GM12878 (cell line): ENCODE data around the gene TIPRL. TPM values are rescaled to one million over a fixed set of nuclear protein-coding genes. Genes with fewer than 3 reads are reported as not detected.

Experiments used
- CBX5 ChIP-seq: sonication (generic); IDR thresholded peaks from 2 replicates; pipeline ENCODE4 v1.6.1; 2016; ENCODE audit warnings: low read depth, moderate library complexity, mild to moderate bottlenecking, inconsistent platforms
- EP300 ChIP-seq, 2 experiments: fragments of 150-350 bp in 1 of 2; IDR thresholded peaks; 2 replicates each; pipeline ENCODE4 v1.6.1; 2011 to 2012; ENCODE audit warnings: low read depth in 2 of 2, low read length in 2 of 2, borderline replicate concordance in 1 of 2, improper control_type of control experiment in 1 of 2, inconsistent platforms in 1 of 2; ENCODE audit not compliant: control insufficient read depth in 1 of 2
- HCFC1 ChIP-seq: fragments of 150-350 bp; IDR thresholded peaks from 2 replicates; pipeline ENCODE4 v1.6.1; 2014; ENCODE audit warnings: low read length
- IRF4 ChIP-seq: IDR thresholded peaks from 2 replicates; pipeline ENCODE4 v1.6.1; 2011; ENCODE audit warnings: low read depth, low read length
- KLF5 ChIP-seq: fragments of 450-650 bp; IDR thresholded peaks from 2 replicates; pipeline ENCODE4 v1.6.1; 2014; ENCODE audit warnings: mild to moderate bottlenecking; ENCODE audit not compliant: partially characterized antibody
- MEF2B ChIP-seq: fragments of 450-650 bp; IDR thresholded peaks from 2 replicates; pipeline ENCODE4 v1.6.1; 2018; ENCODE audit warnings: mild to moderate bottlenecking, moderate library complexity; ENCODE audit not compliant: partially characterized antibody, poor library complexity, severe bottlenecking
- NFIC ChIP-seq: IDR thresholded peaks from 2 replicates; pipeline ENCODE4 v1.6.1; 2012; ENCODE audit warnings: low read depth, mild to moderate bottlenecking, inconsistent platforms, low read length, moderate library complexity
- polyA plus RNA-seq, 11 experiments: library from polyadenylated mRNA; depleted of rRNA in 4 of 11; unstranded in 6 of 11; stranded (reverse) in 5 of 11; fragments of >200 nt; fragmentation: Nextera tagmentation in 4 of 11; fragmentation: Illumina TruSeq in 1 of 11; extraction: Ambion mirVana in 4 of 11; extraction: Trizol in 1 of 11; gene quantifications; 1 replicate in 1 of 11; 2 replicates in 10 of 11; pipeline versions ENCODE4 v1.2.1 to v1.2.3, GENCODE V29; 2011 to 2016; ENCODE audit warnings: inconsistent platforms in 2 of 11, missing spikeins in 2 of 11, low read depth in 1 of 11
- total RNA-seq, 4 experiments: library from RNA; depleted of rRNA in 3 of 4; stranded (reverse); fragments of >200 nt in 3 of 4; fragmentation: Illumina TruSeq in 1 of 4; extraction: Trizol in 1 of 4; gene quantifications; 2 replicates each; pipeline versions ENCODE4 v1.2.1 to v1.2.3, GENCODE V29; 2013 to 2021
- TF ChIP-seq, protein P1 (sequence below): fragments of 450-650 bp; IDR thresholded peaks from 2 replicates; pipeline ENCODE4 v1.6.1; 2017; ENCODE audit warnings: mild to moderate bottlenecking, moderate library complexity
- TF ChIP-seq, protein P2 (sequence below): fragments of 450-650 bp; formaldehyde crosslinking; IDR thresholded peaks from 2 replicates; pipeline ENCODE4 v1.5.0; 2022; ENCODE audit warnings: mild to moderate bottlenecking, missing genetic modification characterization
- TF ChIP-seq, protein P3 (sequence below): IDR thresholded peaks from 2 replicates; pipeline ENCODE4 v1.6.1; 2012; ENCODE audit warnings: mild to moderate bottlenecking, low read depth, low read length
- TF ChIP-seq, protein P4 (sequence below): fragments of 450-650 bp; IDR thresholded peaks from 2 replicates; pipeline ENCODE4 v1.6.1; 2014; ENCODE audit warnings: mild to moderate bottlenecking

Gene TIPRL
- total and polyA plus RNA-seq, 10 of the 15 experiments (the other 5 are each of a cell fraction or from before 2014, with no cell fraction given), result 36.4 to 72.1 (median 49.9) TPM

DNA sequence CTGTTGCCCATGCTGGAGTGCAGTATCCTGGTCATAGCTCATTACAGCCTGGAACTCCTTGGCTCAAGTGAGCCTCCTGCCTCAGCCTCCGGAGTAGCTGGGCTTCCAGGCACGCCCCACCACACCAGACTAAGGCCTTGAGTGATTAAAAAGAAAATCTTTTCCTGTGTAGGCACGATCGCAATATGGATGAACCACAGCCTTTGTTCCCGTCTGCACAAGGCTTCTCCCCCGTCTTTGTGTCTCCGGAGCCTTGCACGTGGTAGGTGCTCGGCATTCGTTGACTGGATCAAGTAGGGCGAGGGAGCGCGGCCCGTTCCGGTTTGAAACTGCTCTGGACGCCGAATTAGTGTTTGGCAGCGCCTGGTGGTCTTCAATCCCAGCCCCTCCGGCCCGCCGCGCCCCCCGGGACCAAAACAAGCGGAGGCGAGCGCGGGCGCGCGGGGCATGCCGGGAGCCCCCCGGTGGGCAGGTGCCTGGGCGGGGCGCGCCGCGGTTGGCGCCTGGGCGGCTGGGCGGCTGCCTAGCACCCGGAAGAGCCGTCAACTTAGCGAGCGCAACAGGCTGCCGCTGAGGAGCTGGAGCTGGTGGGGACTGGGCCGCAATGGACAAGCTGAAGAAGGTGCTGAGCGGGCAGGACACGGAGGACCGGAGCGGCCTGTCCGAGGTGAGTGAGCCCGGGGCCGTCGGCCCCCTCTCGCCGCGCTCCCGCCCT, 46.9 kb downstream of the TIPRL start, which contains the start of gene SFT2D2 (continued):
- TF ChIP-seq, protein P1, sequence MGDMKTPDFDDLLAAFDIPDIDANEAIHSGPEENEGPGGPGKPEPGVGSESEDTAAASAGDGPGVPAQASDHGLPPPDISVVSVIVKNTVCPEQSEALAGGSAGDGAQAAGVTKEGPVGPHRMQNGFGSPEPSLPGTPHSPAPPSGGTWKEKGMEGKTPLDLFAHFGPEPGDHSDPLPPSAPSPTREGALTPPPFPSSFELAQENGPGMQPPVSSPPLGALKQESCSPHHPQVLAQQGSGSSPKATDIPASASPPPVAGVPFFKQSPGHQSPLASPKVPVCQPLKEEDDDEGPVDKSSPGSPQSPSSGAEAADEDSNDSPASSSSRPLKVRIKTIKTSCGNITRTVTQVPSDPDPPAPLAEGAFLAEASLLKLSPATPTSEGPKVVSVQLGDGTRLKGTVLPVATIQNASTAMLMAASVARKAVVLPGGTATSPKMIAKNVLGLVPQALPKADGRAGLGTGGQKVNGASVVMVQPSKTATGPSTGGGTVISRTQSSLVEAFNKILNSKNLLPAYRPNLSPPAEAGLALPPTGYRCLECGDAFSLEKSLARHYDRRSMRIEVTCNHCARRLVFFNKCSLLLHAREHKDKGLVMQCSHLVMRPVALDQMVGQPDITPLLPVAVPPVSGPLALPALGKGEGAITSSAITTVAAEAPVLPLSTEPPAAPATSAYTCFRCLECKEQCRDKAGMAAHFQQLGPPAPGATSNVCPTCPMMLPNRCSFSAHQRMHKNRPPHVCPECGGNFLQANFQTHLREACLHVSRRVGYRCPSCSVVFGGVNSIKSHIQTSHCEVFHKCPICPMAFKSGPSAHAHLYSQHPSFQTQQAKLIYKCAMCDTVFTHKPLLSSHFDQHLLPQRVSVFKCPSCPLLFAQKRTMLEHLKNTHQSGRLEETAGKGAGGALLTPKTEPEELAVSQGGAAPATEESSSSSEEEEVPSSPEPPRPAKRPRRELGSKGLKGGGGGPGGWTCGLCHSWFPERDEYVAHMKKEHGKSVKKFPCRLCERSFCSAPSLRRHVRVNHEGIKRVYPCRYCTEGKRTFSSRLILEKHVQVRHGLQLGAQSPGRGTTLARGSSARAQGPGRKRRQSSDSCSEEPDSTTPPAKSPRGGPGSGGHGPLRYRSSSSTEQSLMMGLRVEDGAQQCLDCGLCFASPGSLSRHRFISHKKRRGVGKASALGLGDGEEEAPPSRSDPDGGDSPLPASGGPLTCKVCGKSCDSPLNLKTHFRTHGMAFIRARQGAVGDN, result peak; percentile 100
- TF ChIP-seq NFIC, result no peak
- TF ChIP-seq, protein P2, sequence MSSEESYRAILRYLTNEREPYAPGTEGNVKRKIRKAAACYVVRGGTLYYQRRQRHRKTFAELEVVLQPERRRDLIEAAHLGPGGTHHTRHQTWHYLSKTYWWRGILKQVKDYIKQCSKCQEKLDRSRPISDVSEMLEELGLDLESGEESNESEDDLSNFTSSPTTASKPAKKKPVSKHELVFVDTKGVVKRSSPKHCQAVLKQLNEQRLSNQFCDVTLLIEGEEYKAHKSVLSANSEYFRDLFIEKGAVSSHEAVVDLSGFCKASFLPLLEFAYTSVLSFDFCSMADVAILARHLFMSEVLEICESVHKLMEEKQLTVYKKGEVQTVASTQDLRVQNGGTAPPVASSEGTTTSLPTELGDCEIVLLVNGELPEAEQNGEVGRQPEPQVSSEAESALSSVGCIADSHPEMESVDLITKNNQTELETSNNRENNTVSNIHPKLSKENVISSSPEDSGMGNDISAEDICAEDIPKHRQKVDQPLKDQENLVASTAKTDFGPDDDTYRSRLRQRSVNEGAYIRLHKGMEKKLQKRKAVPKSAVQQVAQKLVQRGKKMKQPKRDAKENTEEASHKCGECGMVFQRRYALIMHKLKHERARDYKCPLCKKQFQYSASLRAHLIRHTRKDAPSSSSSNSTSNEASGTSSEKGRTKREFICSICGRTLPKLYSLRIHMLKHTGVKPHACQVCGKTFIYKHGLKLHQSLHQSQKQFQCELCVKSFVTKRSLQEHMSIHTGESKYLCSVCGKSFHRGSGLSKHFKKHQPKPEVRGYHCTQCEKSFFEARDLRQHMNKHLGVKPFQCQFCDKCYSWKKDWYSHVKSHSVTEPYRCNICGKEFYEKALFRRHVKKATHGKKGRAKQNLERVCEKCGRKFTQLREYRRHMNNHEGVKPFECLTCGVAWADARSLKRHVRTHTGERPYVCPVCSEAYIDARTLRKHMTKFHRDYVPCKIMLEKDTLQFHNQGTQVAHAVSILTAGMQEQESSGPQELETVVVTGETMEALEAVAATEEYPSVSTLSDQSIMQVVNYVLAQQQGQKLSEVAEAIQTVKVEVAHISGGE (CRISPR knock-in tag), result no peak
- TF ChIP-seq, protein P3, sequence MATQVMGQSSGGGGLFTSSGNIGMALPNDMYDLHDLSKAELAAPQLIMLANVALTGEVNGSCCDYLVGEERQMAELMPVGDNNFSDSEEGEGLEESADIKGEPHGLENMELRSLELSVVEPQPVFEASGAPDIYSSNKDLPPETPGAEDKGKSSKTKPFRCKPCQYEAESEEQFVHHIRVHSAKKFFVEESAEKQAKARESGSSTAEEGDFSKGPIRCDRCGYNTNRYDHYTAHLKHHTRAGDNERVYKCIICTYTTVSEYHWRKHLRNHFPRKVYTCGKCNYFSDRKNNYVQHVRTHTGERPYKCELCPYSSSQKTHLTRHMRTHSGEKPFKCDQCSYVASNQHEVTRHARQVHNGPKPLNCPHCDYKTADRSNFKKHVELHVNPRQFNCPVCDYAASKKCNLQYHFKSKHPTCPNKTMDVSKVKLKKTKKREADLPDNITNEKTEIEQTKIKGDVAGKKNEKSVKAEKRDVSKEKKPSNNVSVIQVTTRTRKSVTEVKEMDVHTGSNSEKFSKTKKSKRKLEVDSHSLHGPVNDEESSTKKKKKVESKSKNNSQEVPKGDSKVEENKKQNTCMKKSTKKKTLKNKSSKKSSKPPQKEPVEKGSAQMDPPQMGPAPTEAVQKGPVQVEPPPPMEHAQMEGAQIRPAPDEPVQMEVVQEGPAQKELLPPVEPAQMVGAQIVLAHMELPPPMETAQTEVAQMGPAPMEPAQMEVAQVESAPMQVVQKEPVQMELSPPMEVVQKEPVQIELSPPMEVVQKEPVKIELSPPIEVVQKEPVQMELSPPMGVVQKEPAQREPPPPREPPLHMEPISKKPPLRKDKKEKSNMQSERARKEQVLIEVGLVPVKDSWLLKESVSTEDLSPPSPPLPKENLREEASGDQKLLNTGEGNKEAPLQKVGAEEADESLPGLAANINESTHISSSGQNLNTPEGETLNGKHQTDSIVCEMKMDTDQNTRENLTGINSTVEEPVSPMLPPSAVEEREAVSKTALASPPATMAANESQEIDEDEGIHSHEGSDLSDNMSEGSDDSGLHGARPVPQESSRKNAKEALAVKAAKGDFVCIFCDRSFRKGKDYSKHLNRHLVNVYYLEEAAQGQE, result no peak
- 0 out of 2 replicates have a peak, but pooled peaks have one; percentile 6 for TF ChIP-seq CBX5
- TF ChIP-seq KLF5, result peak; percentile 81
- TF ChIP-seq IRF4, result no peak
- TF ChIP-seq EP300 (IDR thresholded peaks at IDR 0.05; ENCODE audit: borderline replicate concordance in 1 of 2, control insufficient read depth in 1 of 2, low read depth in 2 of 2, low read length in 2 of 2), result no peak
- TF ChIP-seq MEF2B, result peak; percentile 79
- TF ChIP-seq HCFC1, result peak; percentile 50; the same call in 1 of the 2 replicates
- TF ChIP-seq, protein P4, sequence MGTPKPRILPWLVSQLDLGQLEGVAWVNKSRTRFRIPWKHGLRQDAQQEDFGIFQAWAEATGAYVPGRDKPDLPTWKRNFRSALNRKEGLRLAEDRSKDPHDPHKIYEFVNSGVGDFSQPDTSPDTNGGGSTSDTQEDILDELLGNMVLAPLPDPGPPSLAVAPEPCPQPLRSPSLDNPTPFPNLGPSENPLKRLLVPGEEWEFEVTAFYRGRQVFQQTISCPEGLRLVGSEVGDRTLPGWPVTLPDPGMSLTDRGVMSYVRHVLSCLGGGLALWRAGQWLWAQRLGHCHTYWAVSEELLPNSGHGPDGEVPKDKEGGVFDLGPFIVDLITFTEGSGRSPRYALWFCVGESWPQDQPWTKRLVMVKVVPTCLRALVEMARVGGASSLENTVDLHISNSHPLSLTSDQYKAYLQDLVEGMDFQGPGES, result no peak
